ENCODE results near the gene SEMA5A. TPM values are rescaled to one million over a fixed set of nuclear protein-coding genes. Genes with fewer than 3 reads are reported as not detected.

Gene SEMA5A
- total RNA-seq, 1 donor from 2014 or later = 9.3 TPM

- TF ChIP-seq CTCF (IDR thresholded peaks at IDR 0.05) = no peak
- no peak for TF ChIP-seq POLR2A (IDR thresholded peaks at IDR 0.05)
- no peak for TF ChIP-seq POLR2AphosphoS5 (IDR thresholded peaks at IDR 0.05; ENCODE audit: insufficient read depth in 1 of 2, low read depth in 1 of 2)
- intact Hi-C loops (cut with DNase I) = no loop called here
- DNase-seq (ENCODE audit: extremely low spot score in 2 of 2) = no peak
Observed at GRCh38 chr5:9056046-9056445, 489.8 kb downstream of the SEMA5A start.

GRCh38 chr5:9054821-9055589 lies 490.9 kb downstream of the SEMA5A start:
- Histone ChIP-seq H3K36me3 (peaks cover 0 to 3% of the 10 kb centered on the region in 2 donors), H3K4me3 (no peak overlapping the region), H3K9me3 (no peaks in the 10 kb centered on the region), H3K27ac (no peak overlapping the region), H3K27me3 (no peaks in the 10 kb centered on the region), H3K4me1 (peaks cover 11% of the 10 kb centered on the region)
- intact Hi-C loops (cut with DNase I) = no loop called here
- TF ChIP-seq POLR2A (IDR thresholded peaks at IDR 0.05) = no peak
- no peak for TF ChIP-seq POLR2AphosphoS5 (IDR thresholded peaks at IDR 0.05; ENCODE audit: insufficient read depth in 1 of 2, low read depth in 1 of 2)
- no peak for TF ChIP-seq CTCF (IDR thresholded peaks at IDR 0.05)
- DNase-seq (ENCODE audit: extremely low spot score in 2 of 2) = no peak

More at GRCh38 chr5:9056046-9056445, 489.8 kb downstream of the SEMA5A start:
- Histone ChIP-seq H3K27ac (no peak overlapping the region), H3K4me1 (peaks cover 11% of the 10 kb centered on the region), H3K27me3 (no peaks in the 10 kb centered on the region), H3K36me3 (peaks cover 0 to 3% of the 10 kb centered on the region in 2 donors), H3K9me3 (no peaks in the 10 kb centered on the region), H3K4me3 (no peak overlapping the region)

- H3K27me3 ChIP-seq = no peaks in the 10 kb centered on the region
- no peak for TF ChIP-seq POLR2A (IDR thresholded peaks at IDR 0.05)
- no peak for TF ChIP-seq POLR2AphosphoS5 (IDR thresholded peaks at IDR 0.05; ENCODE audit: insufficient read depth in 1 of 2, low read depth in 1 of 2)
- TF ChIP-seq CTCF (IDR thresholded peaks at IDR 0.05) = no peak
- peaks cover 7% of the 10 kb centered on the region for H3K4me1 ChIP-seq
- H3K4me3 ChIP-seq = no peak overlapping the region
- H3K36me3 ChIP-seq = peaks cover 0 to 3% of the 10 kb centered on the region in 2 donors
- intact Hi-C loops (cut with DNase I) = no loop called here
- no peaks in the 10 kb centered on the region for H3K9me3 ChIP-seq
- H3K27ac ChIP-seq = no peak overlapping the region
- DNase-seq (ENCODE audit: extremely low spot score in 2 of 2) = no peak
Observed at GRCh38 chr5:9054322-9054721, 491.6 kb downstream of the SEMA5A start.

- Histone ChIP-seq H3K4me1 (peaks cover 6% of the 10 kb centered on the region), H3K36me3 (peaks cover 0 to 3% of the 10 kb centered on the region in 2 donors), H3K9me3 (no peaks in the 10 kb centered on the region), H3K27me3 (no peaks in the 10 kb centered on the region), H3K4me3 (no peak overlapping the region), H3K27ac (no peak overlapping the region)
- TF ChIP-seq POLR2A (IDR thresholded peaks at IDR 0.05) (no peak), CTCF (IDR thresholded peaks at IDR 0.05) (no peak), POLR2AphosphoS5 (IDR thresholded peaks at IDR 0.05; ENCODE audit: insufficient read depth in 1 of 2, low read depth in 1 of 2) (no peak)
- intact Hi-C loops (cut with DNase I) = no loop called here
- no peak for DNase-seq (ENCODE audit: extremely low spot score in 2 of 2)
Observed at GRCh38 chr5:9052421-9052820, 493.5 kb downstream of the SEMA5A start.

- Histone ChIP-seq H3K36me3 (peaks cover 0 to 3% of the 10 kb centered on the region in 2 donors), H3K27me3 (no peaks in the 10 kb centered on the region), H3K4me3 (no peak overlapping the region), H3K9me3 (no peaks in the 10 kb centered on the region), H3K4me1 (peaks cover 6% of the 10 kb centered on the region), H3K27ac (no peak overlapping the region)
- no peak for DNase-seq (ENCODE audit: extremely low spot score in 2 of 2)
- intact Hi-C loops (cut with DNase I) = no loop called here
- TF ChIP-seq POLR2AphosphoS5 (IDR thresholded peaks at IDR 0.05; ENCODE audit: insufficient read depth in 1 of 2, low read depth in 1 of 2) (no peak), CTCF (IDR thresholded peaks at IDR 0.05) (no peak), POLR2A (IDR thresholded peaks at IDR 0.05) (no peak)
Observed at GRCh38 chr5:9051779-9052178, 494.1 kb downstream of the SEMA5A start.
